ENCODE measurements around the gene GPR132.

The GPR132 gene

GRCh38 chr14:105061428-105062047 is 3.7 kb downstream of the GPR132 start:
- no peak for DNase-seq (ENCODE audit: low spot score)

GRCh38 chr14:105060751-105061427 is 4.3 kb downstream of the GPR132 start:
- no peak for DNase-seq (ENCODE audit: low spot score)

GRCh38 chr14:105059925-105060565 is 5.2 kb downstream of the GPR132 start:
- no peak for DNase-seq (ENCODE audit: low spot score)

- peak; percentile 52 for DNase-seq (ENCODE audit: low spot score)
These were observed 6.0 kb downstream of the GPR132 start for GRCh38 chr14:105059035-105059924.

GRCh38 chr14:105058521-105059034 is 6.7 kb downstream of the GPR132 start:
- DNase-seq (ENCODE audit: low spot score), result no peak

- no peak for DNase-seq (ENCODE audit: low spot score)
These were observed 8.9 kb downstream of the GPR132 start for GRCh38 chr14:105056303-105056831.

GRCh38 chr14:105055736-105056302 is 9.4 kb downstream of the GPR132 start:
- no peak for DNase-seq (ENCODE audit: low spot score)

GRCh38 chr14:105055334-105055733 is 9.9 kb downstream of the GPR132 start:
- DNase-seq (ENCODE audit: low spot score), result no peak

- no peak for DNase-seq (ENCODE audit: low spot score)
These were observed 11.2 kb downstream of the GPR132 start for GRCh38 chr14:105053996-105054395.

GRCh38 chr14:105053421-105053820 is 11.8 kb downstream of the GPR132 start:
- no peak for DNase-seq (ENCODE audit: low spot score)

GRCh38 chr14:105052110-105052458 is 13.1 kb downstream of the GPR132 start:
- DNase-seq (ENCODE audit: low spot score), result no peak

GRCh38 chr14:105051182-105052109 is 13.8 kb downstream of the GPR132 start:
- DNase-seq (ENCODE audit: low spot score), result no peak

GRCh38 chr14:105050551-105050897 is 14.7 kb downstream of the GPR132 start:
- DNase-seq (ENCODE audit: low spot score), result no peak

- DNase-seq (ENCODE audit: low spot score), result no peak
These were observed 15.3 kb downstream of the GPR132 start for GRCh38 chr14:105049753-105050550.

GRCh38 chr14:105047283-105048016 is 17.8 kb downstream of the GPR132 start:
- peak; percentile 3 for DNase-seq (ENCODE audit: low spot score)

- no peak for DNase-seq (ENCODE audit: low spot score)
These were observed 18.3 kb downstream of the GPR132 start for GRCh38 chr14:105046891-105047282.

- peak; percentile 97 for DNase-seq (ENCODE audit: low spot score)
These were observed 19.4 kb downstream of the GPR132 start for GRCh38 chr14:105045710-105046326.

- DNase-seq (ENCODE audit: low spot score), result no peak
These were observed 21.6 kb downstream of the GPR132 start for GRCh38 chr14:105043641-105044040.

GRCh38 chr14:105042813-105043212 is 22.4 kb downstream of the GPR132 start:
- DNase-seq (ENCODE audit: low spot score), result no peak

Data from GM03348 (cell line).